Astrocyte of the cerebellum (primary cell): Measurements from ENCODE around the gene OASL.

Experiments
- DNase-seq: peaks from one replicate; pipeline ENCODE4 v3.0.0-alpha.2; 2011; ENCODE audit warnings: low read depth
- H3K4me3 ChIP-seq: 2 replicates; pipeline ENCODE4 v1.5.1; 2011; ENCODE audit warnings: mild to moderate bottlenecking, low read depth, low read length, moderate library complexity
- in situ Hi-C: cut with HindIII; loops from 2 replicates; pipeline ENCODE4 v1.10.0; 2017; ENCODE audit warnings: low sequenced_read_pairs
- TF ChIP-seq, protein P1 (sequence below): IDR thresholded peaks from 2 replicates; pipeline ENCODE4 v1.5.1; 2012; ENCODE audit warnings: low read length, low read depth, moderate library complexity, mild to moderate bottlenecking; ENCODE audit errors: missing control alignments

The OASL gene

DNA sequence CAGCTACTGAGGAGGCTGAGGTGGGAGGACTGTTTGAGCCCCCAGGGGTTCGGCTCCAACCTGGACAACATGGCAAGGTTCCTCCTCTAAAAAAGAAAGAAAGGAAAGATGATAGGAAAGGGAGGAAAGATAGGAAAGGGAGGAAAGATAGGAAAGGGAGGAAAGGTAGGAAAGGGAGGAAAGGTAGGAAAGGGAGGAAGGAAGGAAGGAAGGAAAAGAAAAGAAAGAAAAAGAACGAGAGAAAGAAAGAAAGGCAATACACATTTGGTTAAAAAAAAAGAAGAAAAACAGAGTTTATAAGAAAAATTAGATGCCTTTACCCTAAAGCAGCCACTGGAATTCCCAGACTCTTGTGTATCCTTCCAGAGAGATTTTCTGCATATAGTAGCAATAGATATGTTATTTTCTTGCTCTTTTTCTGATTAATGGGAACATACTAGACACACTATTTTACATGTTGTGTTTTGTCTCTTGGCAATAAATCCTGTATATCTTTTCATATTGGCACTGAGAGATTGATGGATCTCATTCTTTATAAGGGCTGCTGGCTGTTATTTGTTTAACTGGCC is 48.5 kb downstream of the OASL start:
- no peak for DNase-seq
- TF ChIP-seq, protein P1, sequence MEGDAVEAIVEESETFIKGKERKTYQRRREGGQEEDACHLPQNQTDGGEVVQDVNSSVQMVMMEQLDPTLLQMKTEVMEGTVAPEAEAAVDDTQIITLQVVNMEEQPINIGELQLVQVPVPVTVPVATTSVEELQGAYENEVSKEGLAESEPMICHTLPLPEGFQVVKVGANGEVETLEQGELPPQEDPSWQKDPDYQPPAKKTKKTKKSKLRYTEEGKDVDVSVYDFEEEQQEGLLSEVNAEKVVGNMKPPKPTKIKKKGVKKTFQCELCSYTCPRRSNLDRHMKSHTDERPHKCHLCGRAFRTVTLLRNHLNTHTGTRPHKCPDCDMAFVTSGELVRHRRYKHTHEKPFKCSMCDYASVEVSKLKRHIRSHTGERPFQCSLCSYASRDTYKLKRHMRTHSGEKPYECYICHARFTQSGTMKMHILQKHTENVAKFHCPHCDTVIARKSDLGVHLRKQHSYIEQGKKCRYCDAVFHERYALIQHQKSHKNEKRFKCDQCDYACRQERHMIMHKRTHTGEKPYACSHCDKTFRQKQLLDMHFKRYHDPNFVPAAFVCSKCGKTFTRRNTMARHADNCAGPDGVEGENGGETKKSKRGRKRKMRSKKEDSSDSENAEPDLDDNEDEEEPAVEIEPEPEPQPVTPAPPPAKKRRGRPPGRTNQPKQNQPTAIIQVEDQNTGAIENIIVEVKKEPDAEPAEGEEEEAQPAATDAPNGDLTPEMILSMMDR: no peak
- in situ Hi-C loops: no loop called here
- no peak overlapping the region for H3K4me3 ChIP-seq

GRCh38 chr12:120989687-120990086 is 49.4 kb downstream of the OASL start:
- DNase-seq: no peak
- TF ChIP-seq, protein P1: no peak
- no peak overlapping the region for H3K4me3 ChIP-seq
- in situ Hi-C loops: no loop called here

GRCh38 chr12:120988658-120989057 is 50.4 kb downstream of the OASL start:
- TF ChIP-seq, protein P1: no peak
- H3K4me3 ChIP-seq: no peak overlapping the region
- no peak for DNase-seq
- in situ Hi-C loops: no loop called here

DNA sequence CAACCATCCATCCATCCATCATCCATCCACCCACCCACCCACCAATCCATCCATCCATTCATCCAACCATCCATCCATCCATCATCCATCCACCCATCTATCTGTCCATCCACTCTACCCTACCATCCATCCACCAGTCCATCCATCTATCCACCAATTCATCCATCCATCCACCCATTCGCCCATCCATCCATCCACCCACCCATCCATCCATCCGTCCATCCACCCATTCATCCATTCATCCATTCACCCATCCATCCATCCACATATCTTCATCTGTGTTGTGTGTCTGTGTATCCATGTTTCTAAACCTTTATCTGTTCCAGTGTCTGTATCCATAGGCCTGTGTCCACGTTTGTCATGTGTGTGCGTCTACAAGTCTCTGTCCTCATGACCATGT is 50.8 kb downstream of the OASL start:
- no peak for DNase-seq
- TF ChIP-seq, protein P1: no peak
- in situ Hi-C loops: no loop called here

DNA sequence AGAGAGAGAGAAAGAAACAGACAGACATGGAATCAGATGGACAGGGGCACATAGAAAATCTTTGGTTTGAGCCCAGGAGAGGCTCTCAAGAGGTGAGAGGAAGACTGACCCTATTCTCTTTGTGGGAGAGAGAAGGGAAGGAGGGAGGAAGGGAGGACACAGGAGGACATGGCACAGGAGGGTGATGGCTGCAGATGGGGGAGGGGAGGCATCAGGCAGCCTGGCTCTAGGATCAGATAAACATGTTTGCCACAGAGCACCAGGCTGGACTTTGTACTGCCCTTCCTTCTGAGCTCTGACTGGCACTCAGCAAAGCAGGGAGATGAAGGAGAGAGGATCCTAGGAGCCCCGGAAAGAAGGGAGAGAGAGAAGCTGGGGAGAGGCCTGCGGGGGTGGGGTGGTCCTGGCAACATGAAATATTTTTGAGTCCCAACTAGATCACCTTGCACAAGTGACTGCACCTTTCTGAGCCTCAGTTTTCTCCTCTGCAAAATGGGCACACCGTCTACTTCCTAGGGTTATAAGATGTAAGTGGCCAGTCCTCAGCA is 54.6 kb downstream of the OASL start:
- no peak for DNase-seq
- TF ChIP-seq, protein P1: no peak
- in situ Hi-C loops: no loop called here
- H3K4me3 ChIP-seq: no peak overlapping the region

More for the DNA sequence above, 50.8 kb downstream of the OASL start:
- no peak overlapping the region for H3K4me3 ChIP-seq

- no peak for DNase-seq
- in situ Hi-C loops: no loop called here
- H3K4me3 ChIP-seq: no peak overlapping the region
- TF ChIP-seq, protein P1: no peak
These were observed 55.3 kb downstream of the OASL start for GRCh38 chr12:120983759-120984158.
